NB4 (cell line): Measurements from ENCODE around the gene BBX.

Experiments
- DNase-seq: peaks from one replicate; pipeline ENCODE4 v3.0.0; 2010; ENCODE audit warnings: low read depth
- H3K4me3 ChIP-seq: one replicate; pipeline ENCODE4 v1.5.1; 2011; ENCODE audit warnings: mild to moderate bottlenecking, low read depth, low read length, moderate library complexity
- CTCF ChIP-seq: IDR thresholded peaks from one replicate; pipeline ENCODE4 v1.5.1; 2012; ENCODE audit warnings: low read depth, low read length
- MYC ChIP-seq: IDR thresholded peaks from 2 replicates; pipeline ENCODE4 v1.6.1; 2011; ENCODE audit warnings: low read depth, low read length
- POLR2A ChIP-seq: IDR thresholded peaks from 2 replicates; pipeline ENCODE4 v1.6.1; 2011; ENCODE audit warnings: mild to moderate bottlenecking; ENCODE audit not compliant: insufficient read length; ENCODE audit errors: extremely low read depth
- TF ChIP-seq, protein P1 (sequence below): IDR thresholded peaks from 2 replicates; pipeline ENCODE4 v1.6.1; 2011; ENCODE audit warnings: low read depth, low read length

The BBX gene

DNA sequence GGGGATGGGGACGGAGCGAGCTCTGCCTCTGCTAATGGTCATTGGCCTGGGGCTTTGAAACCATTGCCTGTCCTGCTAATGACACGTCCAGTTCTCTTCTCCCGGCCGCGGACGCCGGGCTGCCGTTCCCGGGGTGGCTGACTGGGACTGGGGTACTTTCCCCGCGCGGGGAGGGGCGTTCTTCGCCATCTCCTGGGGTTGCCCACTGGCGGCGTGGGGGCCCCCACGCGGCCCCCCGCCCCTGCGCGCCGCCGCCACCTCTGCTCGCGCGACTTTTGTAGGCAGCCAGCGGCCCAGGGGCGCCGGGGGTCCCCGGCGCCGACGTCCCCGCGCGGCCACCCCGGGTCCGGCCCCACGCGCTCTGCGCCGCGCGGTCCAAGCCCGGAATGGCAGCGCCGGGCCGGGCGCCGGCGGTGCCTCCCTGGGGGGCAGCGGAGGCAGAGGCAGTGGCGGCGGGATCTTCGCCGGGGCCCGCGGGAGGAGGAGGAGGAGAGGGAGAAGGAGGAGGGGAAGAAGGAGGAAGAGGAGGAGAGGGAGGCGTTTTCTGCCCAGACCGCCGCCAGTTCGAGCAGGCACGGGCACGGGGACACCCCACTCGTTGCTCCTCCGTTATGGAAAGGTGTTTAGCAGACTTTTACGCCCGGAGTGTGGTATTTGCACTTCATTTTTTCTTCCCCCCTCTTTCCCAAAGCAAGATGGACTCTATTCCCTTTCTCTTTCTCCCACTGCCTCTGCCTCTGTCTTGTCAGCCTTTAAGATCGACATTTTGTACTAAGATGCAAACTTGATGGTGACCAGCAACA is 2.3 kb downstream of the BBX start:
- peak overlapping the region; percentile 81 for H3K4me3 ChIP-seq
- TF ChIP-seq MYC (no peak), POLR2A (peak; percentile 20)
- peak; percentile 53 for DNase-seq

- H3K4me3 ChIP-seq, result peak overlapping the region; percentile 81
- TF ChIP-seq MYC, result no peak
- DNase-seq, result peak; percentile 28
These were observed 3.0 kb downstream of the BBX start for GRCh38 chr3:107525644-107526305.

- TF ChIP-seq POLR2A, result no peak
- no peak for TF ChIP-seq CTCF
- TF ChIP-seq, protein P1, sequence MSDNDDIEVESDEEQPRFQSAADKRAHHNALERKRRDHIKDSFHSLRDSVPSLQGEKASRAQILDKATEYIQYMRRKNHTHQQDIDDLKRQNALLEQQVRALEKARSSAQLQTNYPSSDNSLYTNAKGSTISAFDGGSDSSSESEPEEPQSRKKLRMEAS, result no peak
- no peak overlapping the region for H3K4me3 ChIP-seq
- DNase-seq, result no peak
These were observed 9.2 kb downstream of the BBX start for GRCh38 chr3:107531917-107532469.

DNA sequence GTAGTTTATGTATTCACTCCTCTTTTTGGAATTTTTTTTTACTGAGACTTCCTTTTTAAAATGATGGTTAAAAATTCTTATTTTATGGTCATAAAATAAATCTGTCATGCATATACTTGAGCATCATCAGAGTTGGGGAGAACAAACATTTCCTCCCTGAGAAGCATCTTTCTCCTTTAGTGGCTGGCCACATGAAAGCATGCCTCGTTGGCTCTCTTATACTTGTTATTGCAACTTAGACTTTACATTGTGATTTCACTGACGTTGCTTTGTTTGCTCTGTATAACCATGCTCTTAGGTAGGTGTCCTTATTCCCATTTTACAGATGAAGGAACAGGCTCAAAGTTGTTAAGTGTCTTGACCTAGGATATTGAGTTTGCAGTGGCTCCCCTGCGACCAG is 18.1 kb downstream of the BBX start:
- no peak overlapping the region for H3K4me3 ChIP-seq
- DNase-seq, result no peak
- TF ChIP-seq MYC, result no peak
- TF ChIP-seq, protein P1, result no peak
- TF ChIP-seq POLR2A, result no peak
- no peak for TF ChIP-seq CTCF

DNA sequence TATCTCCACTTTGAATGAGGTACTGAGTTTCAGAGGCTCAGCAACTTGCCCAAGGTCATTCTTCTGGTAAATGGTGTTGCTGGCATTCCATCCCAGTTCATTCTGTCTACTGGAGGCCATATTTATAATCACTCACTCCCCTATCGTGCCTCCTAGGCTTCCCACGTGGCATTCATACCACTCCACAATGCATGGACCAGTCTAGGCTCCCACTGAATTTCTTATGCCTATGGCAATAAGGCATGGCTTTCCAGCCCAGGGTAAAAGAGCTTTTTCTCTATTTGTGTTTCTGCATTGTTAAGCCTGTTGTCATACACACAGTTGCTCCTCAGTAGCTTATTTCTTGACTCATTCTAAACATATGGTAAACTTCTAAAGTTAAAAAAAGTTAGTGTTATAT is 19.9 kb downstream of the BBX start:
- TF ChIP-seq, protein P1, result no peak
- TF ChIP-seq POLR2A, result no peak
- TF ChIP-seq MYC, result no peak
- no peak for TF ChIP-seq CTCF
- no peak overlapping the region for H3K4me3 ChIP-seq
- DNase-seq, result no peak

- H3K4me3 ChIP-seq, result no peak overlapping the region
- TF ChIP-seq MYC (no peak), CTCF (no peak), POLR2A (no peak)
- TF ChIP-seq, protein P1, result no peak
- peak; percentile 34 for DNase-seq
These were observed 20.9 kb downstream of the BBX start for GRCh38 chr3:107543666-107544065.
